ENCODE results near the gene LAMC3. TPM values are rescaled to one million over a fixed set of nuclear protein-coding genes. Genes with fewer than 3 reads are reported as not detected.

LAMC3 gene
- total RNA-seq, 2 experiments from 2014 or later, result 0.19 to 2.2 TPM

- DNase-seq (ENCODE audit: low spot score), result no peak
- POLR2A ChIA-PET, result no interaction called here
- CTCF ChIA-PET (ENCODE audit: unreplicated experiment), result no interaction called here
Measured at GRCh38 chr9:130965680-130966079, 43.3 kb upstream of the LAMC3 start.

GRCh38 chr9:130970052-130970451 lies 38.9 kb upstream of the LAMC3 start:
- intact Hi-C loops (cut with micrococcal nuclease; ENCODE audit: unreplicated experiment), result no loop called here
- TF ChIP-seq CTCF (conservative IDR thresholded peaks at IDR 0.05; ENCODE audit: low read length) (no peak), EZH2phosphoT487 (IDR thresholded peaks at IDR 0.05; ENCODE audit: borderline replicate concordance, low read depth, low read length) (no peak)
- no peak for DNase-seq (ENCODE audit: low spot score)
- Histone ChIP-seq H3K9me3 (ENCODE audit: low read length) (no peaks in the 10 kb centered on the region), H3K36me3 (ENCODE audit: insufficient read depth, low read length) (no peaks in the 10 kb centered on the region), H3K4me1 (ENCODE audit: insufficient read depth, low read length, poor library complexity, severe bottlenecking) (no peaks in the 10 kb centered on the region), H3K27ac (ENCODE audit: low read depth, low read length, poor library complexity, severe bottlenecking) (no peak overlapping the region), H3K4me2 (ENCODE audit: low read length) (no peak overlapping the region), H2AFZ (ENCODE audit: low read length) (no peak overlapping the region), H4K20me1 (ENCODE audit: insufficient read depth, low read length) (no peaks in the 10 kb centered on the region), H3K9me2 (ENCODE audit: insufficient read depth, low read length) (no peaks in the 10 kb centered on the region), H3K4me3 (ENCODE audit: low read depth, low read length, poor library complexity, severe bottlenecking) (no peak overlapping the region), H3K79me2 (ENCODE audit: insufficient read depth, low read depth, low read length) (no peaks in the 10 kb centered on the region)
- ChIA-PET CTCF (ENCODE audit: unreplicated experiment) (no interaction called here), POLR2A (no interaction called here)
- no TSS peak for BruUV-seq (replicated peaks)

More at GRCh38 chr9:130965680-130966079, 43.3 kb upstream of the LAMC3 start:
- H3K9me2 ChIP-seq (ENCODE audit: insufficient read depth, low read length), result no peaks in the 10 kb centered on the region
- H3K4me1 ChIP-seq (ENCODE audit: insufficient read depth, low read length, poor library complexity, severe bottlenecking), result no peaks in the 10 kb centered on the region
- no TSS peak for BruUV-seq (replicated peaks)
- H3K9me3 ChIP-seq (ENCODE audit: low read length), result no peaks in the 10 kb centered on the region
- TF ChIP-seq CTCF (conservative IDR thresholded peaks at IDR 0.05; ENCODE audit: low read length), result no peak
- no peak for TF ChIP-seq EZH2phosphoT487 (IDR thresholded peaks at IDR 0.05; ENCODE audit: borderline replicate concordance, low read depth, low read length)
- H3K27ac ChIP-seq (ENCODE audit: low read depth, low read length, poor library complexity, severe bottlenecking), result no peak overlapping the region
- intact Hi-C loops (cut with micrococcal nuclease; ENCODE audit: unreplicated experiment), result no loop called here
- no peak overlapping the region for H3K4me3 ChIP-seq (ENCODE audit: low read depth, low read length, poor library complexity, severe bottlenecking)
- no peaks in the 10 kb centered on the region for H3K79me2 ChIP-seq (ENCODE audit: insufficient read depth, low read depth, low read length)
- H4K20me1 ChIP-seq (ENCODE audit: insufficient read depth, low read length), result no peaks in the 10 kb centered on the region
- H3K36me3 ChIP-seq (ENCODE audit: insufficient read depth, low read length), result no peaks in the 10 kb centered on the region
- no peak overlapping the region for H2AFZ ChIP-seq (ENCODE audit: low read length)
- no peak overlapping the region for H3K4me2 ChIP-seq (ENCODE audit: low read length)

GRCh38 chr9:130970855-130971254 lies 38.1 kb upstream of the LAMC3 start:
- TF ChIP-seq EZH2phosphoT487 (IDR thresholded peaks at IDR 0.05; ENCODE audit: borderline replicate concordance, low read depth, low read length) (no peak), CTCF (conservative IDR thresholded peaks at IDR 0.05; ENCODE audit: low read length) (no peak)
- no peaks in the 10 kb centered on the region for H3K9me2 ChIP-seq (ENCODE audit: insufficient read depth, low read length)
- no peak overlapping the region for H3K4me3 ChIP-seq (ENCODE audit: low read depth, low read length, poor library complexity, severe bottlenecking)
- DNase-seq (ENCODE audit: low spot score), result no peak
- CTCF ChIA-PET (ENCODE audit: unreplicated experiment), result no interaction called here
- H3K79me2 ChIP-seq (ENCODE audit: insufficient read depth, low read depth, low read length), result no peaks in the 10 kb centered on the region
- no peaks in the 10 kb centered on the region for H3K9me3 ChIP-seq (ENCODE audit: low read length)
- intact Hi-C loops (cut with micrococcal nuclease; ENCODE audit: unreplicated experiment), result no loop called here
- no TSS peak for BruUV-seq (replicated peaks)
- no peak overlapping the region for H3K4me2 ChIP-seq (ENCODE audit: low read length)
- no peaks in the 10 kb centered on the region for H3K36me3 ChIP-seq (ENCODE audit: insufficient read depth, low read length)
- no peaks in the 10 kb centered on the region for H4K20me1 ChIP-seq (ENCODE audit: insufficient read depth, low read length)
- H3K27ac ChIP-seq (ENCODE audit: low read depth, low read length, poor library complexity, severe bottlenecking), result no peak overlapping the region
- no peak overlapping the region for H2AFZ ChIP-seq (ENCODE audit: low read length)
- POLR2A ChIA-PET, result no interaction called here
- no peaks in the 10 kb centered on the region for H3K4me1 ChIP-seq (ENCODE audit: insufficient read depth, low read length, poor library complexity, severe bottlenecking)
